DND-41 (cell line): ENCODE results near the gene LRTM2.

ENCODE experiments used
- ATAC-seq: fragments of 200-7000 bp; cut with Tn5 transposase; 3 replicates; pipeline ENCODE4 v1.9.1; 2021; ENCODE audit warnings: low read depth; ENCODE audit not compliant: insufficient read depth
- DNase-seq: peaks from one replicate; pipeline ENCODE4 v3.0.0-alpha.2; 2020
- H2AFZ ChIP-seq: 2 replicates; pipeline ENCODE4 v1.6.0; 2012; ENCODE audit warnings: low read depth, low read length
- H3K27ac ChIP-seq: 2 replicates; pipeline ENCODE4 v1.5.1; 2012; ENCODE audit warnings: low read length, inconsistent platforms
- H3K27me3 ChIP-seq: fragments of 200-600 bp; sonication (generic); 2 replicates; pipeline ENCODE4 v1.6.0; 2012; ENCODE audit warnings: low read length, mild to moderate bottlenecking, inconsistent platforms; ENCODE audit not compliant: insufficient read depth, poor library complexity
- H3K36me3 ChIP-seq: 2 replicates; pipeline ENCODE4 v1.5.1; 2012; ENCODE audit warnings: low read length, inconsistent platforms; ENCODE audit not compliant: insufficient read depth
- H3K4me1 ChIP-seq: 2 replicates; pipeline ENCODE4 v1.5.1; 2012; ENCODE audit warnings: mild to moderate bottlenecking, low read length; ENCODE audit not compliant: insufficient read depth
- H3K4me2 ChIP-seq: 2 replicates; pipeline ENCODE4 v1.6.0; 2012; ENCODE audit warnings: mild to moderate bottlenecking, moderate library complexity, low read length, inconsistent platforms; ENCODE audit not compliant: insufficient read depth
- H3K4me3 ChIP-seq, 2 experiments: fragments of 200-600 bp in 1 of 2; shearing (Covaris generic) in 1 of 2; 2 replicates each; pipeline ENCODE4 v1.5.1; 2012 to 2016; ENCODE audit warnings: inconsistent platforms in 2 of 2, low read length in 2 of 2, mild to moderate bottlenecking in 2 of 2, low read depth in 1 of 2, moderate library complexity in 1 of 2
- H3K79me2 ChIP-seq: 2 replicates; pipeline ENCODE4 v1.6.0; 2012; ENCODE audit warnings: low read length, inconsistent platforms; ENCODE audit not compliant: insufficient read depth
- H3K9ac ChIP-seq: 2 replicates; pipeline ENCODE4 v1.6.0; 2012; ENCODE audit warnings: low read depth, mild to moderate bottlenecking, inconsistent platforms, low read length, moderate library complexity
- H3K9me3 ChIP-seq: 2 replicates; pipeline ENCODE4 v1.5.1; 2012; ENCODE audit warnings: low read length, moderate library complexity, mild to moderate bottlenecking, inconsistent platforms; ENCODE audit not compliant: insufficient read depth, severe bottlenecking
- H4K20me1 ChIP-seq: 2 replicates; pipeline ENCODE4 v1.6.0; 2012; ENCODE audit warnings: low read length; ENCODE audit not compliant: insufficient read depth
- CTCF ChIP-seq: IDR thresholded peaks from 2 replicates; pipeline ENCODE4 v1.5.1; 2012; ENCODE audit warnings: borderline replicate concordance, low read length, moderate library complexity, mild to moderate bottlenecking; ENCODE audit not compliant: poor library complexity, severe bottlenecking; ENCODE audit errors: extremely low read depth
- EZH2 ChIP-seq: IDR thresholded peaks from 3 replicates; pipeline ENCODE4 v1.6.1; 2012; ENCODE audit warnings: borderline replicate concordance, low read depth, mild to moderate bottlenecking, moderate library complexity, low read length, inconsistent platforms; ENCODE audit not compliant: severe bottlenecking

LRTM2 gene

GRCh38 chr12:1787714-1788113 lies 32.7 kb upstream of the LRTM2 start:
- Histone ChIP-seq H3K4me3 (no peak overlapping the region), H3K4me1 (no peaks in the 10 kb centered on the region), H3K9ac (no peak overlapping the region), H3K27me3 (no peaks in the 10 kb centered on the region), H3K36me3 (peaks cover 46% of the 10 kb centered on the region), H3K27ac (no peak overlapping the region), H4K20me1 (peaks cover 8% of the 10 kb centered on the region; the same call in 1 of the 2 replicates), H2AFZ (no peak overlapping the region), H3K9me3 (no peaks in the 10 kb centered on the region), H3K79me2 (no peaks in the 10 kb centered on the region), H3K4me2 (no peak overlapping the region)
- TF ChIP-seq EZH2 (no peak), CTCF (no peak)
- DNase-seq, result no peak
- ATAC-seq, result no peak

DNA sequence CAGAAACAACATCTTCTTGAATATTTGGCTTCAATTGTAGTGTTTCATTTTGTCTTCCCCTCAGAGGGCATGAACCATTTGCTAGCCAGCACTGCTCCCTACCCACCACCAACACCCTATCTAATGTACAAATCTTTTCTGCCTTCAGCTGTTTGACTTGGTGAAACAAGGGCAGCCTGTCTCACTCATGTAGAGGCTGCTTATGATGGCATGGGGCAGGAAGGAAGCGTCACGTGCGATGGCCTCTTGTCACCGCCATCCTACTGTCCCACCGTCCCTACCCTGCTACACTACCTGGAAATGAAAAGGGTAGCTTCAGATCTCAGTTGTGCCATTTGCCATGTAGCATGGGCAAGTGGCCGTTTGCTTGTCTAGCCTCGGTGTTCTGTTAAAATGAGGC lies 29.9 kb upstream of the LRTM2 start:
- H3K27ac ChIP-seq, result no peak overlapping the region
- H3K4me2 ChIP-seq, result no peak overlapping the region
- DNase-seq, result no peak
- H2AFZ ChIP-seq, result no peak overlapping the region
- no peak for TF ChIP-seq EZH2
- TF ChIP-seq CTCF, result no peak
- H3K9ac ChIP-seq, result no peak overlapping the region
- H3K9me3 ChIP-seq, result no peaks in the 10 kb centered on the region
- no peaks in the 10 kb centered on the region for H3K27me3 ChIP-seq
- H3K36me3 ChIP-seq, result peaks cover 27% of the 10 kb centered on the region
- H4K20me1 ChIP-seq, result peaks cover 8% of the 10 kb centered on the region
- no peaks in the 10 kb centered on the region for H3K79me2 ChIP-seq
- ATAC-seq, result 0 out of 3 replicates have a peak, but pooled peaks have one; percentile 23
- H3K4me1 ChIP-seq, result peaks cover 3% of the 10 kb centered on the region
- no peak overlapping the region for H3K4me3 ChIP-seq

- Histone ChIP-seq H3K9ac (no peak overlapping the region), H2AFZ (no peak overlapping the region), H3K4me3 (no peak overlapping the region), H3K4me2 (no peak overlapping the region), H3K36me3 (peaks cover 18% of the 10 kb centered on the region; the same call in 1 of the 2 replicates), H3K4me1 (peaks cover 11% of the 10 kb centered on the region), H3K79me2 (no peaks in the 10 kb centered on the region), H3K27ac (no peak overlapping the region), H3K9me3 (no peaks in the 10 kb centered on the region), H4K20me1 (peaks cover 8% of the 10 kb centered on the region), H3K27me3 (no peaks in the 10 kb centered on the region)
- peak; percentile 66 for DNase-seq
- ATAC-seq, result 0 out of 3 replicates have a peak, but pooled peaks have one; percentile 10
- TF ChIP-seq CTCF, result peak; percentile 85
- TF ChIP-seq EZH2, result no peak
Observed at GRCh38 chr12:1791104-1791841, 29.1 kb upstream of the LRTM2 start.

GRCh38 chr12:1792406-1792805 lies 28.0 kb upstream of the LRTM2 start:
- Histone ChIP-seq H3K9ac (no peak overlapping the region), H3K4me2 (no peak overlapping the region), H3K4me3 (no peak overlapping the region), H3K36me3 (peaks cover 7% of the 10 kb centered on the region; the same call in 1 of the 2 replicates), H3K9me3 (no peaks in the 10 kb centered on the region), H4K20me1 (peaks cover 8% of the 10 kb centered on the region), H3K27ac (no peak overlapping the region), H3K4me1 (peaks cover 18% of the 10 kb centered on the region), H3K27me3 (no peaks in the 10 kb centered on the region), H2AFZ (no peak overlapping the region), H3K79me2 (no peaks in the 10 kb centered on the region)
- DNase-seq (no peak), ATAC-seq (no peak)
- TF ChIP-seq EZH2, result no peak
- TF ChIP-seq CTCF, result no peak
